HS-5 (cell line): ENCODE measurements around the gene ULK4.
"Not testable (repeated sequence)": the region's sequence is repeated elsewhere in the genome, so short reads cannot be mapped to it uniquely, and the experiment has no call there.

Source experiments
- DNase-seq: peaks from one replicate; pipeline ENCODE4 v3.0.0-alpha.2; 2012; ENCODE audit warnings: low read depth

The ULK4 gene

DNA sequence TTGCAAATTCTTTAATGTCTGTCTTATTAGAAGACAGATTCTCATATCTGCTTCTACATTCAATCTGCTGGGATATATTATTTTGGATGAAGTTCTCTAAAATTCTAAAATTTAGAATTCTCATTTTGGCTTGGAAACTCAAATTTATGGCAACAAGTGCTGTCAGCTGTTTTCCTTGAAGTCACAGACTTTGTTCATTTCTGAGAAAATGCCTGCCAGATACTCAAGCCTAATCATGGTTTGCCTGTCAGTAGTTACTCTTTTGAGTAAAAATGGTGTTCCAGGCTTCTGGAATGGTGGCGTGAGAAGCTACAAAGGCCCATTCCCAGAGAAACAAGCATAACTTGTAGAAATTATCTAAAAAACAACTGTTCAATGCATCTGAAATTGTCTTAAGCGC, 646.8 kb downstream of the ULK4 start:
- no peak for DNase-seq

GRCh38 chr3:41308119-41308518, 653.8 kb downstream of the ULK4 start:
- no peak for DNase-seq

- no peak for DNase-seq
Observed at GRCh38 chr3:41307065-41307464, 654.8 kb downstream of the ULK4 start.

- no peak for DNase-seq
Observed at GRCh38 chr3:41304593-41304992, 657.3 kb downstream of the ULK4 start.

- no peak for DNase-seq
Observed at GRCh38 chr3:41302295-41302694, 659.6 kb downstream of the ULK4 start.

DNA sequence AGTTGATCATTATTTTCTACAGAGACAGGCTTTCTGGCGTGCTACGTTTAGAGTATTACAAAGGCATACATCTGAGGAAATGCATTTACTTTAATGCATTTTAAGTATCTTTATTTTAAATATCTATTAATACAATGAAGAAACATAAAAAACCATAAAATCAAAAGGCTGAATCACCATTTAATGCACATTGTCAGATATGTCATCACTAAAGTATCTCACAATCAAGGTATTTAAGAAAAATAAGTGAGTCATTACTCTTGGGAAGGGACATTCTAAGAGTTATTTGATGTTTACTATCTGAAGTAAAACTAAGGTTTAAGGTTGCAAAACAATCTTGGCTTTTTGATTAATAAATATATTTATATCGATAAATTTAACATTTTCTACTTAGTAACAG, 660.4 kb downstream of the ULK4 start:
- no peak for DNase-seq

GRCh38 chr3:41299036-41299435, 662.9 kb downstream of the ULK4 start:
- no peak for DNase-seq

DNA sequence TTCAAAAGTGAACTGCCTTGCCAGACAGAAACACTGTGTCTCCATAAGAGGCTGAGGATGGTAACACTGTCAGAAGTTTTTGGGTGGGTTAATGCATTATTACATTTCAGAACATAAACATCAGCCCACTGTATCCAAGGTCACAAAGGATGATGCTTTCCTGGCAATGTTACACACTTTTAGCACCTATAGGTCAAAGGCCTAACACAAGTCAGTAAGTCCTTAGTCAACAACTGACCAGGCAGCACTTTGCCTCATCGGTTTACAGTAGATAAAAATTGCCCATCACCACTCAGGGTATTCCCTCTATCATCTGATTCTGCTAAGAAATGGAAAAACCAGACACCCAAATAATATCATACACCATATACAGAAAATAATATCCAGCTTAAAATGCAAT, 664.2 kb downstream of the ULK4 start:
- no peak for DNase-seq

GRCh38 chr3:41296556-41296955, 665.3 kb downstream of the ULK4 start:
- DNase-seq = no peak

DNA sequence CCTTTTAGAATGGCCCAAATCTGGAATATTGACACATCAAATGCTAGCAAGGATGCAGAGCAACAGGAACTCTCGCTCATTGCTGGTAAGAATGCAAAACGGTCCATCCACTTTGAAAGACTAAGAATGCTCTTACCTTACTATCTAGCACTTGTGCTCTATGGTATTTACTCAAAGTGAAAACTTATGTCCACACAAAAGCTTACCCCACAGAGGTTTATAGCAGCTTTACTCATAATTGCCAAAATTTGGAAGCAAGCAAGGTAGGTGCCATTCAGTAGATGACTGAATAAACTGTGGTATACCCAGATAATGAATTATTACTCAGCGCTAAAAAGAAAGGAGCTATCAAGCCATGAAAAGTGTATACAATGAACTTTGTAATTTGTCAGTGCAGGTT, 666.2 kb downstream of the ULK4 start:
- DNase-seq = no peak

DNA sequence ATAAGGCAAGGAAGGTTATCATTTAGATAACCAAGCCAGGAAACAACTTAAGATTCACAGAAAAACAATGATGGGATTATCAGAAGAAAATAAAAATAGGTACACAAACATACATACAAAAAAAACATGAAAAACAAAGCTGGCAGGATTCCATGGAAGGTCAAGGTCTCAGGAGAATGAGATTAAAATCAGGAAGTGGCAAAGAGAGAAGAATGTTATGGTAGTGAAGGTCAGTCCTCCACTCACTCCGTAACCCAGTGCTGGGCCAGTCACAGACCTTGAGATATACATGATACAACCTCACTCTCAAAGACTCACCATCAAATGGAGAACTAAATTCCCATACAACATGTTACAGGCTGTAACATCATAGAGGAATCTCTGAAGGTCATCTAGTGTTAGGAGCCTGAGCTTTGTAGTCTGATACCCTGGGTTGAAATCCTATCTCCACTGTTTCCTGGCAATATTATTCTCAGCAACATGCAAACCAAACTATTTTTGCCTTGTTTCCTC, 668.7 kb downstream of the ULK4 start:
- no peak for DNase-seq

DNA sequence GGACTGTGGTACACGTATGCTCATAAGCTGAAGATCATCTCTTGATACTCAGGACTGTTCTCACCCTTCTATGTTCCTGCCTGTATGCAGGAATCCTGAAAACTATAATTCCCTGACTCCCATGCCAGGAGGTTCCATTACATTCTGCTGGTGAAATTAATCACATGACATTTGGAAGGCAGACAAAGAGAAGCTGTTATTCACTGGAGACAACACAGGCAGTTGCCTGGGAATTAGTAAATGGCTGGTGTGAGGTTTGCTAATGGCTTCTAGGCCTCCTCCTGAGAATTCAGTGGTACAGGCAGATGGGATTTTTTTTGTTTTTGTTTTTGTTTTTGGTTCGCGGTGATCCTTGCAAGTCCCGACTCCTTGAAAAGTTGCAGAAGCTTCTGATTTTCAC, 671.2 kb downstream of the ULK4 start:
- no peak for DNase-seq

DNA sequence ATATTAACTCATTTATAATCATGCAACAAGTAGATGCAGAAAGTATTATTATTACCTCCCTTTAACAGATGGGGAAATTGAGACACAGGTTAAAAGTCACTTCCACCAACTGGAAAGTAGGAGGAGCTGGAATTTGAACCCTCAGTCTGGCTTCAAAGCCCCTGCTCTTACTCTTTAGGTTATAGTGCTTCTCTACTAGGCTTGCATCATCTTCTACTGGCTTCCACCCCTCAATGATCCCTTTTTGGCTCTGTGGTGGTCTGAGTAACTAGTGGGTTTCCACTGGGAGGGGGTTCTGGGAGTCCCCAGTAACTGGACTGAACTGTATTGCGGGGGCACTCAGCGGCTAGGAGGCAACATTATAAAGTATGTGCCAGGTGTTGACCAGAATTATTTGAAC, 671.6 kb downstream of the ULK4 start:
- no peak for DNase-seq

GRCh38 chr3:41288785-41289184, 673.1 kb downstream of the ULK4 start:
- no peak for DNase-seq

GRCh38 chr3:41286305-41286704, 675.6 kb downstream of the ULK4 start:
- DNase-seq = no peak

- not testable (repeated sequence) for DNase-seq
Observed at GRCh38 chr3:41284934-41285333, 677.0 kb downstream of the ULK4 start.

DNA sequence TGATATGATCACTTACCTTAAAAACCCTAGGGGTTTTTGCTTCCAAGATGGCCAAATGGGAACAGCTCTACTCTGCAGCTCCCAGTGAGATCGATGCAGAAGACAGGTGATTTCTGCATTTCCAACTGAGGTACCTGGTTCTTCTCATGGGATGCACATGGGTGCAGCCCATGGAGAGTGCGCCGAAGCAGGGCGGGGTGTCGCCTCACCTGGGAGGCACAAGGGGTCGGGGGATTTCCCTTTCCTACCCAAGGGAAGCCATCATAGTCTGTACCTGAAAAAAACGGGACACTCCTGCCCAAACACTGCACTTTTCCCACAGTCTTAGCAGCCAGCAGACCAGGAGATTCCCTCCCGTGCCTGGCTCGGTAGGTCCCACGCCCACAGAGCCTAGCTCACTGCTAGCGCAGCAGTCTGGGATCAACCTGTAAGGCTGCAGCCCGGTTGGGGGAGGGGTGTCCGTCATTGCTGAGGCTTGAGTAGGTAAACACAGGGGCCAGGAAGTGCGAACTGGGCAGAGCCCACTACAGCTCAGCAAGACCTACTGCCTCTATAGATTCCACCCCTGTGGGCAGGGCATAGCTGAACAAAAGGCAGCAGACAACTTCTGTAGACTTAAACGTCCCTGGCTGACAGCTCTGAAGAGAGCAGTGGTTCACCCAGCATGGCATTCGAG, 684.0 kb downstream of the ULK4 start:
- no peak for DNase-seq

DNA sequence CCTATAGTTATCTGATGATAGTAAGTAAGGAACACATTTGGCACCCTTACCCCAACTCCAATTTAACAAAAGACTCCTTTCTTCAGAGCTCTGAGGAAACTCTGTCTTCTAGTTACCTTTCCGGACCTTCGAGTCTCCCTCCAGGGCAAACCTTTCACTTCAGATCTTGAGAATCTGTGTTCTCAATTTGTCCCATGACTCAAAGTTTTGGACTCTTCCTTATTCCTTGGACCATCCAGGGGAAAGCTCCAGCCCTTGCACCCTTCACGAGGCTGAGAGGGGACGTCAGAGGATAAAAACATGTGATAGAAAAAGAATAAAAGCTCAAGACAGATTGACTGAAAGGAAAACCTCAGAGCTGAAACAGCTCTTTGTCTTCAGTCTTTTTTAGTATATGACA, 685.7 kb downstream of the ULK4 start:
- no peak for DNase-seq

DNA sequence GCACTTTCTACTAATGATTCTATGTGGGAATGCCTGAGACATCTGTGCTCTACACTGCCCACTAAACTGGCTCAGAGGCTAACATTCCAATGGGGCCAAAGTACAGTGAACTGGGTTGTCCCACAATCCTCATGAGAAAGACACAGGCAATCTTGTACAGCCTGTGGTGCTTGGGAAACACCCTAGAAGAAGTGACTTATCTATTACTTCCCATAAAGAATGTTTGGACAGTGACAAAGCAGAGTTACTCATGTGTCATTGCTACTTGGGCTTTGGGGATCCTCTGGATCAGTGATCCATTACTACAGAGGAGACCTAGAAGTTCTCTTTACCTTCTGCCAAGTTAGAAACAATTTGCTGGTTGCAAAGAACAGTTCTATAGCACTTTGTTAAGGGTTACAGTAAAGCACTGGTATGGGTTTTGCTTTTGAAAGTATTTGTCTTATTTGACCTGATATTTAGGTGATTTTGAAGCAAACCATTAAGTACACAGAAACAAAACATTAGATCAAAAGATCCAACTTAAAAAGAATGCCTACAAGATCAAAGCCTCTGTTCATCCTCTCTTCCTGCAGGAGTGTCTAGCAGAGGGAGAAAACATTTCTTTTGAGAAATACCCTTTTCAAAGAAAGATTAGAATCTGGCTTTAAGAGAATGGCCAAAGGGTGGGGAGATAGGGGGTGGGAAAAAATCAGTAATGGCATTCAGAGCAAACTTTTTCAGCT, 686.8 kb downstream of the ULK4 start:
- peak; percentile 47 for DNase-seq

DNA sequence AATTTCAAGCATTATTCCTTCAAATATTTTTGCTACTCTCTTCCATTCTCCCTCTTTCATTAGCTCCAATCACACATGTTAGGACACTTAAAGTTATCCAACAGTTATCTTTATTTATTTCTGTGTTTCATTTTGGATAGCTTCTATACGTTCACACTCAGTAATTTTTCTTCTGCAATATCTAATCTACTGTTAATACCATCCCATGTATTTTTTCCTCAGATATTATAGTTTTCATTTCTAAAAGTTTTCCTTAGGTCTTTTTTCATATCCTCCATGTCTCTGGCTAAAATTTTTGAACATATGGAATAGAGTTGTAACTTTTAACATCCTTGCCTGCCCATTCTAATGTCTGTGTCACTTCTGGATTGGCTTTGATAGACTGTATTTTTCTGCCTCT, 689.2 kb downstream of the ULK4 start:
- no peak for DNase-seq

GRCh38 chr3:41267975-41268640, 693.8 kb downstream of the ULK4 start:
- DNase-seq = peak; percentile 95

GRCh38 chr3:41265823-41266273, 696.1 kb downstream of the ULK4 start:
- DNase-seq = no peak

DNA sequence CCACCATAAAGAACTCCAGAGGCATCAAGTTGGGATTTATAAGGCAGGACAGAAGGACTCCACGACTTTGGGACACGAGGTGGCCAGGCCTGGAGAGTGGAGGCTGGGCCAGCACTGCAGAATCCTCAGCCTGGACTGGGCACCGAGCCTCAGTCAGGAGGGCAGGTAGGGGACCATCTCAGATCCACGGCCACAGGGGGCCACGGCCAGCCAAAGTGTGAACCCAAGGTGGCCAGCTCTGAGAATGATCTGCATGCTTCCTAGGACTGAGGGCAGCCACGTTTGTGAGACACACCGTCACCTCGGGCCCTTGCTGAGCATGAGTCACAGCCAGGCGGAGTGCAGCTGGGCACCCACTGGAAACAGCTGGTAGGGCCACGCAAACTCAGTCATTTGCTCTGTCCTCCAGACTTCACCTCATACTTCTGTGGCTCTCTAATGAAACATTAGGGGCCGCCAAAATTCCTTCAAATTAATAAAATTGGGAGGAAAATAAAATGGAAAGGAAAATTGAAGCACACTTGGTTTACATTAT, 696.8 kb downstream of the ULK4 start:
- DNase-seq = no peak
